ENCODE measurements around the gene GBA2.

- TF ChIP-seq EP300 (IDR thresholded peaks at IDR 0.05; ENCODE audit: borderline replicate concordance), result no peak
- TF ChIP-seq, protein P1, sequence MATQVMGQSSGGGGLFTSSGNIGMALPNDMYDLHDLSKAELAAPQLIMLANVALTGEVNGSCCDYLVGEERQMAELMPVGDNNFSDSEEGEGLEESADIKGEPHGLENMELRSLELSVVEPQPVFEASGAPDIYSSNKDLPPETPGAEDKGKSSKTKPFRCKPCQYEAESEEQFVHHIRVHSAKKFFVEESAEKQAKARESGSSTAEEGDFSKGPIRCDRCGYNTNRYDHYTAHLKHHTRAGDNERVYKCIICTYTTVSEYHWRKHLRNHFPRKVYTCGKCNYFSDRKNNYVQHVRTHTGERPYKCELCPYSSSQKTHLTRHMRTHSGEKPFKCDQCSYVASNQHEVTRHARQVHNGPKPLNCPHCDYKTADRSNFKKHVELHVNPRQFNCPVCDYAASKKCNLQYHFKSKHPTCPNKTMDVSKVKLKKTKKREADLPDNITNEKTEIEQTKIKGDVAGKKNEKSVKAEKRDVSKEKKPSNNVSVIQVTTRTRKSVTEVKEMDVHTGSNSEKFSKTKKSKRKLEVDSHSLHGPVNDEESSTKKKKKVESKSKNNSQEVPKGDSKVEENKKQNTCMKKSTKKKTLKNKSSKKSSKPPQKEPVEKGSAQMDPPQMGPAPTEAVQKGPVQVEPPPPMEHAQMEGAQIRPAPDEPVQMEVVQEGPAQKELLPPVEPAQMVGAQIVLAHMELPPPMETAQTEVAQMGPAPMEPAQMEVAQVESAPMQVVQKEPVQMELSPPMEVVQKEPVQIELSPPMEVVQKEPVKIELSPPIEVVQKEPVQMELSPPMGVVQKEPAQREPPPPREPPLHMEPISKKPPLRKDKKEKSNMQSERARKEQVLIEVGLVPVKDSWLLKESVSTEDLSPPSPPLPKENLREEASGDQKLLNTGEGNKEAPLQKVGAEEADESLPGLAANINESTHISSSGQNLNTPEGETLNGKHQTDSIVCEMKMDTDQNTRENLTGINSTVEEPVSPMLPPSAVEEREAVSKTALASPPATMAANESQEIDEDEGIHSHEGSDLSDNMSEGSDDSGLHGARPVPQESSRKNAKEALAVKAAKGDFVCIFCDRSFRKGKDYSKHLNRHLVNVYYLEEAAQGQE (IDR thresholded peaks at IDR 0.05; ENCODE audit: low read depth), result no peak
- TF ChIP-seq CREB1 (IDR thresholded peaks at IDR 0.05; ENCODE audit: low read depth), result no peak
Measured at GRCh38 chr9:35771534-35771933, 22.5 kb upstream of the GBA2 start.
